Kidney tubule cell (primary cell): ENCODE measurements around the gene MYH9.

ENCODE experiments used
- DNase-seq: peaks from one replicate; pipeline ENCODE4 v3.0.0-alpha.2; 2018; ENCODE audit warnings: low spot score

The MYH9 gene

DNA sequence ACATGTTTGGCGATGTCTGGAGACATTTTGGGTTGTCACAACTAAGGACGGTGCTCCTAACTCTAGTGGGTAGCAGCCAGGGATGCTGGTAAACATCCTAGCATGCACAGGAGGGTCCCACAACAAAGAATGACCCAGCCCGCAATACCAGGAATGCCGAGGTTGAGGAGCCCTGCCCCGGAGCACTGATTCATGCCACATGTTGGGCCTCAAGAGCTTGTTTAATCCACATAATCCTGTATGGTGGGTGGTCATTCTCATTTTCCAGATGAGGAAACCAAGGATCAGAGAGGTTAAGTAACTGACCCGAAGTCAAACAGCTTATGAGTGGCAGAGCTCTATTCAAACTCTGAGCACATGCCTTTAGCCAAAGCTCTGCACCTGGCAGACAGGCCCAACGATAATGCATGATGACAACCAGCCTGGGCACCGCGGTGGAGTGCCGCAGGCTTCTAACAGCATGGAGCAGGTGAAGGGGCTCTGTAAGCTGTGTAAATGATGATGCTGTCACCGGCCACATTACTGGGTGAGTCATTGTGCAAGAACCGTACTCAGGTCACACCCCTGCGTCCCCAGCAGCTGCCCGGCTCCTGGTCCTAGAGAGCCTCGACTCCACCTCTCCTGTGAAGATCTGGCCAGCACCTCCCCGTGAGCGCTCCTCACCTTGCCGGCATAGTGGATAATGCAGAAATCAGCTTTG, 76.2 kb downstream of the MYH9 start:
- DNase-seq: peak; percentile 75

DNA sequence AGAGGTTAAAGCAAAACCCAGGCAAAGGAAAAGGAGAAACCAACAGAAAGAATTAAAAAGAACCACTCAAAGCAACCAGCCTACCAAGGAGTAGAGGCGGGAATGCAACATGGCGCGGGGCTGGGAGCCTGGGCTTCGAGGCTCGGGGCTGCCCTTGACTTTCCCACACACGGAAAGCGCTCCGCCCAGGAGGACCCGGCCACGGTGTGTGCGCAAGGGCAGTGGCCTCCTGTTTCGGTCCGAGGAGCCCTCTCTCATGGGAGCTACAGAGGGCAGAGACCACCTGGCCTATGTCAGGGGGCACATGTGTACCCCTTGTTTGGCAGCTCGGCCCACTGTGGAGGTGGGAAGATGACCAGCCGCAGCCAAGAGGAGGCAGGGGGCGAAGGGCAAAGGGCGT, 78.9 kb downstream of the MYH9 start:
- DNase-seq: no peak

DNA sequence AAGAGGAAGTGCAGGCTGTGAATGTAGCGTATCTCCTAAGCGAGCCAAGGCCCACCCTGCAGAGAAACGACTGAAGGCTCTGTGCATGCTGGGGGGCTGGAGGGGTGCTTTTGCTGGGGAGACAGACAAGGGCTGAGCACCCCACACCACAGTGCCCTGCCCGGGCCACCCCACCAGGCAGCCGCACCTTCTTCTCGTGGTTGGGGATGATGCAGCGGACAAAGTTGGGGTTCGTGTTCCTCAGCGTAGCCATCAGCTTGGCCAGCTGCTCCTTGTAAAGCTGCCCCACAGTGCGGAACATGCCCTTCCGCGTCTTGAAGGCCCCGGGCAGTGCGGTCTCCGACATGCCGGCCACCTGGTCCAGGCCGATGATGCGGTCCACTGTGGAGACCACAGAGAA, 81.5 kb downstream of the MYH9 start:
- DNase-seq: no peak

DNA sequence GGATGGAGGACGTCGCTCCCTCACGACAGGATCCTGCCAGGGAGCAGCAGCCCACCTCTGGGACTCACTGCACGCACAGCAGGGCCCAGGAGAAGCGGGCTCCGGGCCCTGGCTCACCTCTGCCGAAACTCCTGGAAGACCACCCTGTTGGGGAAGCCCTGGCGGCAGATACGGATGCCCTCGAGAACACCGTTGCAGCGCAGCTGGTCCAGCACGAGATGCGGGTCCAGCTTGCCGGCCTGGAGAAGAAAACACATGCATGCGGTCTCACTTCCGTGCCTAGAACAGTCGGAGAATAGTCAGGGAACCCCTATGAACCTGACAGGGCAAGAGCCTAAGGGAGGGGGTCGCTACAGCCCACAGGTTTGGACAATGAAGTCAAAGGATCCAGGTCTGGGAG, 82.0 kb downstream of the MYH9 start:
- DNase-seq: no peak

DNA sequence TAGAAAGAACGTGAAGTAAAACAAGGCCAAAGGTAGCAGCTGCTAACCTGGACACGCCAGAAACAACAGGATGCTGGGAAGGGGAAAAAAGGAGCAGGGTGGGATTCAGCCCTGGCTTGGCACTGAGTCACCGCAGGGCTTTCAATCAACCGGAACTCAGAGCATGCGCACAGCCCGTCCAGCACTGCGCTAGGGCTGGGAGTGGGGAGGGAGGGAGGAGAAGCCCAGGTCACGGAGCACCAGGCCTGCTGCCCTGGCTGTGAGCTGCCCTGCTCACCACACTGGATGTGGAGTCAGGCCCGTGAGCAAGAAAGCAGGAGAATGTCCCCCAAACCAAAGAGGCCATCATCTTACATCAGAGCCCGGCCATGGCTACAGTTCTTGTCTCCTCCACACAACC, 83.3 kb downstream of the MYH9 start:
- DNase-seq: peak; percentile 51

DNA sequence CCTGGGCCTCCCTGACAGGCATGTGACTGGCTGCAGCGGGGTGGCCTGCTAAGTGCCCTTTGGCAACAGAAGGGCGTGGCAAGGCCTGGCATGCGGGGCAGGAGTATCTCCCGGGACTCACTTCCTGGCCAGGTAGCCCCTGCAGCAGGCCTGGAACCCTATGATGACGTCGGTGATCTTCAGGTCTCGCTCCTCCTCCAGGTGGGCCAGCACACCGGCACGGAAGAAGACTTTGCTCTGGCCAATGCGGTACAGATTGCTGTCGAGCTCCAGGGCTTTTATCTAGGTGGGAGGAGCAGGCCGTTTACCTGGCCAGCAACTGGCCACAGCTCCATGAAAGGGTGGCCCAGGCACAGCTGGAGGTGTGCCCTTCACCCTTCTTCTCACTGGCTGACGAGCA, 83.9 kb downstream of the MYH9 start:
- peak; percentile 42 for DNase-seq

DNA sequence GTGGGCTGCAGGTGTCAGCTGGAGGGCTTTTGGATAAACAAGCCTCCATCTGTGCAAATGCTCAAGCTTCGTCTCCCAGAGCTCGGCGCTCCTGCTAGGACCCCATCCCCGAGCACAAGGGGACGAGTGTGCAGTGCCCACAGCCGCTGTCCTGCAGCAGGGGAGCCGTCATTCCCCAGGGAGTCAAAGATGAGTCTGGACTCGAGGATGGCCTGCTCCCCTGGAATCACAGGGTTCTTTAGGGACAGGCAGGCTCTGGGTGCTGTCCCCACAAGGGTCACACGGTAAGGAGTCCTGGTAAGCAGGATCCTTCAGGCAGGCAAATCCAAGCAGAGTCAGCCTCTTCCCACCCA, 84.7 kb downstream of the MYH9 start:
- DNase-seq: no peak

DNA sequence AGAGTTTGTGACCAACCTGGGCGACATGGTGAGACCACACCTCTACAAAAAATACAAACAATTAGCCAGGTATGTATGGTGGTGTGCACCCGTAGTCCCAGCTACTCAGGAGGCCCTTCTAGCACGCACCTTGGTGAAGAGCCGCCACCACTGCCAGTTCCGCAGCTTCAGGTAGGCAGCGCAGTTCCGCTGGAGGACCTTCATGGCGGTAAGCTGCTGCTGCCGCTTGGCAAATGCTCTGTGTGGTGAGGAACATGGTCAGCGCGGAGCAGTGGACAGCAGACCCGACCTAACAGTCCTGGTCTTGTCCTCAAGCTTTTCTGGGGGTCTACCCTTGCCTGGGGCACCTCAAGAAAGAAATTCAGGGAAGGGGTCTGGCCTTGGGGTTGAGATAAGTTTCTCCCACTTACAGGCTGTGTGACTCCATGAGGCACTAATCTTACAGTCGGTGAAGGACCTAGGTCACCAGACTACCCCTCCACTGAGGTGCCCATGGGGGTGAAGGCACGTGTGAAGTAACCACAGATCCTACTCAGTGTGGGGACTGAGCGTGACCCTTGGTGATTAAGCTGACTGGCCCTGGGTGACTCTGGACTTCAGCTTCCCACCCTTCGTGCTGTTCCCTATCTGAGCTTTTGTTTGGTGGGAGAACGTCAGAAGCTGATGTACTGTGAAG, 85.2 kb downstream of the MYH9 start:
- DNase-seq: no peak

DNA sequence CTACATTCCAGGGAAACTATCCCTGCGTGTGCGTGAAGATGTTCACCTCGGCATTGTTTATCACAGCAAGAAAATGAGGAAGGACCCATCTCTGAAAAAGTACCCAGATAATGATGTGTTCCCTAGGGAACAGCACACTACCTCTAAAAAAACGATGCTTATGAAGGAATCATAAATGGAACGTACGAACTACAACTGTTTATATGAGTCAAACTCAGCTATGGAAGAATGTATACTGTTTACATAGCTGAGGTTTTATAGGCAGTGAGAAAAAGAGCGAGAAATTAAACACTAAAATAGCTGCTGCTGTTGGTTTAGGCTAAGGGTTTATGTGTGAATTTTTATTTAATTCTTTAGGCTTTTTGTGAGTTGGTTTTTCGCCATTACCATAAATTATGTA, 85.9 kb downstream of the MYH9 start:
- DNase-seq: no peak

DNA sequence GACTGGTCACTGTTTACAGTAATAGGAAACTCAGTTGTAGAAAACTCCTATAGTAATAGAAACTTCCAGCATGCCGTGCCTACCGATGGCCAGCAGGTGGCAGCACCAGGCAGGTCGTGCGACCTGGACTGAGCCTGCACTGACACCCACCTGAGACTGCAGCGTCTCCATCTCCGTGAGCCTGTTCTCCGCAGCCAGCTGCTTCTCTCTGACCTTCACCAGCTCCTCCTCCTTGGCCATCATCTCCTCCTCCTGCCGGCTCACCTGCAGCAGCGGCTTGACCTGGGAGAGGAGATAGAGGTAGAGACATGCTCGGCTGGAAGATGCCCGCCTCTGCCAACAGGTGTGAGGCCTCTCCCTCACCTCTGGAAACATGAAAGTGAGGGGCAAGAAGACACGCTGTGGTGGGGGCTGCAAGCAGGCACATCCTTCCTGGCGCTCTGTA, 86.4 kb downstream of the MYH9 start:
- peak; percentile 76 for DNase-seq

DNA sequence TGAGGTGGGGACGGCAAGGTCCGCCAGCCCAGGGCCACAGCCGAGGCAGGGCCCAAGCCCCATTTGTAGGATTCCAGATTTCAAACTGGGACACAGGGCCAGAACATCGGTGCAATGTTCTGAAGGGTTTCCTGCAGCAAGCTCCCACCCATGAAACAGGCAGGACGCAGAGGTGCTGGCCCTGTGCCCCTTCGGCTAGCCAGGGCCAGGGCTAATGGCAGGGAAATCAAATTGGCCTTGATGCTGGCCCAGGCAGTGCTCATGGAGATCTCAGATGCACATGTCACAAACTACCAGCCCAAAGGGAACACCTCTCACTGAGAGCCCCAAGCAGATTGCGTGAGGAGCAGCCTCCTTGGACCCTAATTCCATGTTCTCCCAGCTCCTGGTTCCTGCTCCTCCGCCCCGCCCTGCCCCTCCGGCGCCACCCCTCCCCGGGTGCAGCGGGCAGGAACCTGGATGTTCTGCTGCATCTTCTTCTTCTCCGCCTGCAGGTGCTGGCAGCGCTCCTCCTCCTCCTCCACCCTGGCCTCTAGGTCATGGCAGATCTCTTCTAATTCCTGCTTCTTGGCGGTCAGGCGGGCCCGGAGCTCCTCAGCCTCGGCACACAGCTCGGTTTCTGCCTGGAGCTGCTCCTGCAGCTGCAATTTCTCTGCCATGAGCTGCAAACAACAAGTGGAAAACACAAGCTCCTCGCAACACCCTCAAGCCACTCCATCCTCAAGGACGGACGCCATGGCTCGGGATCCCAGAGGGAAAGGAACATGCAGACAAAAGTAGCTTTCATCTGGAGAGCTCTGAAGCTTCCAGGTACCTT, 87.2 kb downstream of the MYH9 start:
- DNase-seq: no peak

DNA sequence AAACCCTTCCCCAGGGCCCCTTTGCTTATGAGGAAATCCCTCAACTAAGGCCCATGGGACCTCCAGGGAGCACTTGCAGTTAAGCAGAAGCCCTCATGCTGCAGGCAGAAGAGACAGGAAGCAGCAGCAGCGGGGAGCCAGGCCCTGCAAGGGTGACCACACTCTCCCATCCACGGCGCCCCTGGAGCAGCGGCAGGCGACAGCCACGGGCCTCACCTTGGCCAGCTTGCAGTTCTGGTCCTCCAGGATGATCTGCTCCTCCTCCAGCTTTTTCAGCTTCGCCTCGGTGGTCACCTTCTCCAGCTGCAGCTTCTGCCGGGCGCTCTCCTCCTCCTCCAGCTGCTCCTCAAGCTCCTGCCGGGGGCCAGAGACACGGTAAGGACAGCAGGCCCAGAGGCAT, 87.9 kb downstream of the MYH9 start:
- DNase-seq: no peak

DNA sequence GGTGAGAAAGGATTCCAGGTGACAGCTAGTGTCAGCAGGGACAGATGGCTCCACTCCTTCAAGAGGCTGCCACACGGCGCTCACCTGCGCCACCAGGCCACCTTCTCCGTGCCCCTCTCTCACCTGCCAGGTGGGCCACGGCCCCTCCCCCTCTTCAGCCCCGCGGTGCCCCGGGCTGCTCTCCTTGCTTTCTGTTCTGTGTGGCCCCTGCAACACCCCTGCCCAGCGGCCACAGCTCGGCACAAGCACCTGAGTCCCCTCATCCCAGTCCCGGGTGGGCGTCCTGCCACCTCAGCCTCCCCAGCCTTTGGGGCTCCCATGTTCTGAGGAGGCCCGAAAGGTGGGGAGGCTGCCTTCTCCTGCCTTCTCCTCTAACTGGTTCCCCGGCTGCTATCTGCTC, 88.5 kb downstream of the MYH9 start:
- DNase-seq: no peak

DNA sequence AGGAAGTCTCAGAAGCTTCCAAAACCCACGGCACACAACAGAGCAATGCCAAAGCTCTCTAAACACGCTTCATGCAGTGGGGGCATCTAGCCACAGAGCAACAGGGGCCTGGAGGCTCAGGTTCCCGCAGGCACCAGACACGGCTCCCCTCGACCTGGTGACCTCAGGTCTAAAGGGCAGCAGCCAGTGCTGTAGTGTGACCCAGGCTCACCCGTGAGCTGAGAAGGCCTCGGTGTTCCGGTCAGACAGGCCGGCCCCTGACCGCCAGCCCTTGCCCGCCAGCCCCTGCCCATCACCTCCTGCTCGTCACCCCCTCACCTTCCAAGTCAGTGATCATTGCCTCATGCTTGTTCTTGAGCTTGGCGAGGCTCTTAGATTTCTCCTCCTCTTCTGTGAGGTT, 89.2 kb downstream of the MYH9 start:
- DNase-seq: no peak

DNA sequence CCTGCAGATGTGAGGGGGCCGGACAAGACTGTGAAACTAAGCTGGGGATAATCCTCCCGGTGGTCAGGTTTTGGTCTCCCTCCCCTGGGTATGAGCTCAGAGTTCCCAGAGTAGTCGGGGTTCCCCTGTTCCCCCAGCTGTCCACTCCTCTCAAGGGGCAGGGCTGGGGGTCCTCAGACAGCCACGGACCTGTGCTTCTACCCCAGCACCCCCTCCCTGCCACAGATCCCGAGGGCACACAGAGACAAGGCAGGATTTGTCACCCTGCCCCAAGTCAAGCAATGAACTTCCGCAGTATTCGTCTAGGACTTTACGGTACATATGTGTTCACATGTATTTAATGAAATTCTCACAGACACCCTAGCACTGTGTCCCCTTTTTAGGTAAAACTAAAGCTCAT, 89.6 kb downstream of the MYH9 start:
- DNase-seq: no peak

DNA sequence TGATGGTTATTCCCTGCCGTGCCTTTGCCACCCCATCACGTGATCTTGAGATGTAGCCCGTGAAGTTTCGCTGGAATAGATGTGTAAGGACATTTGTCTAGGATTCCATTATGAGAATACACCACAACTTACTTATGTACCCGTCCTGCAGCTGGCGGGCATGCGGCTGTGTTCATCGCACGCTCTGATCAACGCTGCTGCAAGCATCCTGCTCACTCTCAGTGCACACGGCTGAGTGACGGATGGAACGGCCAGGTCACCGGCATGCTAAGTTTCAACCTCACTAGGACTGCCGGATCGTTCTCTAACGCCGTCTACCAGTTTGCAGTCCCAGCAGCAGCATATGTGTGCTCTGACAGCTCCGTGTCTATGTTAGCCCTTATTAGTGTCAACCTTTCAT, 90.2 kb downstream of the MYH9 start:
- no peak for DNase-seq

DNA sequence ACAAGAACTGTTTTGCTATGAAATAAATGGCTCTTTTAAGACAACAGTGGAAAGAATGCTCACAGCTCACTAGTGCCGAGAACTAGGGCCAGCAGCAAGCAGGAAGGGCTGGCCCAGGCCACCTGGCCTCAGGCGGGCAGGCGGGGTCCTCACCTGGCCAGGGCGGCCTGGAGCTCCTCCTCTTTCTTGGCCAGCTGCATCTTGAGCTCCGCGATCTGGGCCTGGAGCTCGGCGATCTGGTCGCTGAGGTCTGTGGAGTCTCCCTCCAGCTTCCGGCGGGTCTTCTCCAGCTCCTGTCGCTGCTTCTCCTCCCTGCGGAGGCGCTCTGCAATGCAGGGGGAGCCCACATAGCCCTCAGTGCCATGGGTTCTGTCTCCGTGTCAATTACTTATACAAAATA, 91.1 kb downstream of the MYH9 start:
- DNase-seq: no peak

DNA sequence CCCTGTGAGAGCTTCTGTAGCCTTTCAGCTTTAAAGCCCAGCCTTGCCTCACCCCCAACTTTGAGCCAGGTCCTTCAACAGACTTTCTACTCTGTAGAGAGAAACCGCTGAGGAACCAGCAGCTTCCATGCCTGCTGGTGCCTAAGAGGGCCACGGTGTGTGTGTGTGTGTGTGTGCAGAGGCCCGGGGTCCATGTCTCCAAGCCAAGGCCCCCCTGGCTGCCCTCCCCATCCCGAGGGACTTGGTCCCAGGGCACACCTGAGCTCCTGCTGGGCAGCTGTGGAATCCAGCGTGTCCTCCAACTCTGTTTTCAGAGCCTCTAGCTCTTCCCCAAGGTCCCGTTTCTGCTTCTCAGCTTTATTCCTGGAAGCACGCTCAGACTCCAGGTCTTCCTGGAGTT, 92.5 kb downstream of the MYH9 start:
- DNase-seq: no peak

DNA sequence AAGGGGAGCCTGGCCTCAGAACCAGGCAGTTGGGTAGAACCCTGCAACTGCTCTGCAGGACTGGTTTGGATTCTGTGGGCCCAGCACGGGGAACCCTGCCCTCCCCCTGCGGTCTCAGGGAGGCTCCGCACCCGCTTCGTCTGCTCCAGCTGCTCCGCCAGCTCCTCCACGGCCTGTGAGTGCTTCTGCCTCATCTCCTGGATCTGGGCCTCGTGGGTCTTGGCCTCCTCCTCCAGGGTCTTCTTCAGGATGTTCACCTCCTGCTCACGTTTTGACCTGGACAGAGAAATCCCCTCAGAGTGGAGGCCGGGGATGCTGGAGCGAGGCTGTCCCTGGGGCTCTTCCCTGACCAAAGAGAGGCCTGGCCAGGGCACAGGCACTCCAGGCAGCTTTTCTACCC, 93.0 kb downstream of the MYH9 start:
- no peak for DNase-seq

DNA sequence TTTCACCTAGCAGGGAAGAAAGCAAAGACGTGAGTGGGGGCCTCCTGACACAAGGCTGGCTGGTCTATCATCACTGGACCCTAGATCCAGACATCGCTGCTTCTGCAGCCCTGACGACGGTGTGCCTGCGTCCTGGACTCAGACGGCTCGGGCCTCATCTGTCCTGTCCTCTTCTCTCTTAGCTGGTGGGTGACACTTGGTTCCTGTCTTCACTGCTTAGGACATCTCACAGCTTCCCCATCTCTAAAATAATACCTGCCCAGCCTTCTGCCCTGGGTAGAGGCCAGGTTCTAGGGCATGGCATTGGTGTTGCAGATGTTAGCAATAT, 93.5 kb downstream of the MYH9 start:
- no peak for DNase-seq

DNA sequence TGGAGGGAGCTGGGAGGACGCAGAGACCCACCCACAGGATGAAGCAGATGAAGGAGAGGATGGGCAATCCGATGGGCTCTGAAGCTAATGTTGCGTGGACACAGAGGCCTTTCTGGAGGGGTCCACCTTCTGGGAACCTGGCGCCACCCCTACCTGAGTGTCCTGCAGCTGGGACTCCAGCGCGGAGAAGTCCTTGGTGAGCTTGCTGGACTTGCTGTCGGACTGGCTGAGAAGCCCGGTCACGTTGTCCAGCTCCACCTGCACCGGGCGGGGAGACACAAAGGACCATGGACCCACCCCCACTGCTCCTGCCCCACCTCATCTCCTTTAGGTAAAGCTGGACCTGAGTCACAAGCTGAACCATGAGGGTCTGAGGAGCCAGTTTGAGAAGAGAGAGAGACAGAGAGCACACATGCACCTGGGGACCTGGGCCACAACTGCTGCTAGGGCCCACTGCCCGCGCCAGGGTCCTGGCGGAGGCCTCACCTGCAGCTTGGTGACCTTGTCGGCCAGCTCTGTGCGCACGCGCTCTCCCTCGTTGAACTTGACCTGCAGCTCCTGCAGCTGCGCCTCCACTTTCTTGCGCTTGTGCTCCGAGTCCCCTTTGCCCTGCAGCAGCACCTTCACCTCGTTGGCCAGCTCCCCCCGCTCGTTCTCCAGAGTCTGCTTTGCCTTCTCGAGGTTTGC, 94.0 kb downstream of the MYH9 start:
- no peak for DNase-seq

DNA sequence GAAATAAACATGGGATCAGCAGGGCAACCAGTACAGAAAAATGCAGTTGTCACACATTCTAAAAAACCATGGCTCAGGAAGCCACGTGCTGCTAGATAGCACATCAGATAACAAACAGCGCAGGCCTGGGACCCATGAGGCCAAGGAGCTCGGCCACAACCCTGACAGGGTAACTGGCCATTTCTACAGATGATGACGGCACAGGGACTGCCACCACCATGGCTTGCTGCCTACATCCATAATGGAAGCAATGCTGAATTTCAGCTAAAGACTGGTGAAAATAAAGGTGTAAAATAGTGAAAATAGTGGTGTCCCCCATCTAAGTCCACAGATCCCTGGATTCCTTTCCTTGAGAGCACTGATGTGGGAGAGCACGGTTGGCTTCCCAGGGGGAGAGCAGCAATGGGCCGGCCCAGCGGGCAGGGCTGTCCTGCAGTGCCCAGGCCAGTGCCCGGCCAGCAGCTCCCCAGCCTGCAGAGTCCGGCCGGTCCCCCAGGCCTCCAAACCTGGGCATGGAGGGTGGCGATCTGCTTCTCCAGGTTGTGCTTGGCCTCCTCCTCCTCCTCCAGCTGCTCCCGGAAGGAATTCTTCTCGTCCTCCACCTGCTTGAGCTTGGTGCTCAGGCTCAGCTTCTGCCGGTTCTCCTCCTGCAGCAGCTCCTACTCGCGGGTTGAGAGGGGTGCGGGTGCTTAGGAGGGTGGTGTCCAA, 94.8 kb downstream of the MYH9 start:
- DNase-seq: no peak
